C4-2B (cell line): ENCODE measurements around the gene ALDH8A1.

Experiments used
- ZFX ChIP-seq: fragments of 450-650 bp; IDR thresholded peaks from 2 replicates; pipeline ENCODE4 v1.6.1; 2017
- TF ChIP-seq, protein P1 (sequence below): fragments of 450-650 bp; conservative IDR thresholded peaks from 2 replicates; pipeline ENCODE4 v1.5.1; 2017; ENCODE audit warnings: mild to moderate bottlenecking

DNA sequence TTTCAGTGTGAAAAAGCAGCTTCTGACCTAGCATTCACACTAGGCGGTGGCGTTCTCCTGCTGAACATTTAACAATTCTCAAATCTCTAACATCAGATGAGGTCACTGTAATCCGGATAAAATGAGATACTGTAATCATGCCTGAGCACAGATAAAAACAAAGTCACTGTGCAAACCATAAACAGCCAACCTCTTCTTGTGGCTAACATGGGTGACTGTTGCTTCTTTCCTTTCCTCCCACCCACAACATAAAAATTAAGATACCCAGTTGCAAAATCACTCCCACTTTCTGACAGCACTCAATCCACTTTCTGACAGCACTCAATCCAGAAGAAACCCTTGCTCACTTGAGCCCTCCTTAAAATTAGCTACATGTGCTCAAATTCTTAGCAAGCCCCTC is 11.5 kb upstream of the ALDH8A1 start:
- TF ChIP-seq, protein P1, sequence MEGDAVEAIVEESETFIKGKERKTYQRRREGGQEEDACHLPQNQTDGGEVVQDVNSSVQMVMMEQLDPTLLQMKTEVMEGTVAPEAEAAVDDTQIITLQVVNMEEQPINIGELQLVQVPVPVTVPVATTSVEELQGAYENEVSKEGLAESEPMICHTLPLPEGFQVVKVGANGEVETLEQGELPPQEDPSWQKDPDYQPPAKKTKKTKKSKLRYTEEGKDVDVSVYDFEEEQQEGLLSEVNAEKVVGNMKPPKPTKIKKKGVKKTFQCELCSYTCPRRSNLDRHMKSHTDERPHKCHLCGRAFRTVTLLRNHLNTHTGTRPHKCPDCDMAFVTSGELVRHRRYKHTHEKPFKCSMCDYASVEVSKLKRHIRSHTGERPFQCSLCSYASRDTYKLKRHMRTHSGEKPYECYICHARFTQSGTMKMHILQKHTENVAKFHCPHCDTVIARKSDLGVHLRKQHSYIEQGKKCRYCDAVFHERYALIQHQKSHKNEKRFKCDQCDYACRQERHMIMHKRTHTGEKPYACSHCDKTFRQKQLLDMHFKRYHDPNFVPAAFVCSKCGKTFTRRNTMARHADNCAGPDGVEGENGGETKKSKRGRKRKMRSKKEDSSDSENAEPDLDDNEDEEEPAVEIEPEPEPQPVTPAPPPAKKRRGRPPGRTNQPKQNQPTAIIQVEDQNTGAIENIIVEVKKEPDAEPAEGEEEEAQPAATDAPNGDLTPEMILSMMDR, result no peak
- no peak for TF ChIP-seq ZFX
